ENCODE results near the gene GJA5. TPM values are rescaled to one million over a fixed set of nuclear protein-coding genes. Genes with fewer than 3 reads are reported as not detected.
A peak's percentile ranks its signal among the peaks of the same experiment; 100 is the strongest.

The GJA5 gene
- total RNA-seq, 1 experiment from 2014 or later = not detected

- no peak for ATAC-seq
- Histone ChIP-seq H3K9me3 (ENCODE audit: control insufficient read depth in 1 of 2, insufficient read depth in 1 of 2, low read depth in 1 of 2, low read length in 2 of 2) (no peaks in the 10 kb centered on the region), H3K27ac (ENCODE audit: low read depth, low read length) (no peak overlapping the region), H3K27me3 (ENCODE audit: insufficient read depth, low read length) (no peaks in the 10 kb centered on the region), H3K79me2 (ENCODE audit: insufficient read depth, low read length) (no peaks in the 10 kb centered on the region), H3K9me2 (ENCODE audit: insufficient read depth) (no peaks in the 10 kb centered on the region), H3K36me3 (ENCODE audit: control insufficient read depth in 1 of 2, insufficient read depth in 2 of 2, low read length in 2 of 2) (no peaks in the 10 kb centered on the region), H3K4me1 (ENCODE audit: control insufficient read depth in 1 of 2, insufficient read depth in 2 of 2, low read length in 2 of 2) (peaks cover 0 to 7% of the 10 kb centered on the region in 2 experiments; a peak in 1 of 4 replicates), H3K9ac (ENCODE audit: low read length) (no peak overlapping the region), H4K20me1 (ENCODE audit: insufficient read depth) (no peaks in the 10 kb centered on the region), H2AFZ (ENCODE audit: low read depth, low read length, poor library complexity, severe bottlenecking) (no peak overlapping the region), H3K4me2 (ENCODE audit: low read length) (peak overlapping the region; percentile 11; the same call in 1 of the 2 replicates), H3K4me3 (replicated peaks in 1 of 2; ENCODE audit: low read depth in 1 of 2, low read length in 2 of 2) (no peak overlapping the region)
- RAD21 ChIA-PET (ENCODE audit: low non-redundant PET in 1 of 2, low total read pairs in 2 of 2, uncharacterized antibody in 2 of 2, unreplicated experiment in 2 of 2) = no interaction called here
- intact Hi-C loops (cut with micrococcal nuclease) = no loop called here
- TF ChIP-seq JUND (IDR thresholded peaks at IDR 0.05) (no peak), RAD21 (IDR thresholded peaks at IDR 0.05; ENCODE audit: low read depth) (no peak), EZH2 (IDR thresholded peaks at IDR 0.05) (no peak), POLR2AphosphoS5 (IDR thresholded peaks at IDR 0.05; ENCODE audit: low read depth, low read length) (no peak), CEBPB (IDR thresholded peaks at IDR 0.05; ENCODE audit: low read depth) (no peak), ELF1 (IDR thresholded peaks at IDR 0.05; ENCODE audit: borderline replicate concordance, low read depth) (no peak), YY1 (IDR thresholded peaks at IDR 0.05; ENCODE audit: extremely low read depth, insufficient replicate concordance, low read depth, low read length) (no peak), EZH2phosphoT487 (IDR thresholded peaks at IDR 0.05; ENCODE audit: borderline replicate concordance) (no peak), SP1 (IDR thresholded peaks at IDR 0.05; ENCODE audit: low read depth) (no peak), MAX (IDR thresholded peaks at IDR 0.05) (no peak), ZFX (IDR thresholded peaks at IDR 0.05) (no peak), REST (IDR thresholded peaks at IDR 0.05; ENCODE audit: low read depth) (no peak), ZNF274 (IDR thresholded peaks at IDR 0.05; ENCODE audit: low read depth, low read length) (no peak), SRF (IDR thresholded peaks at IDR 0.05; ENCODE audit: low read depth) (no peak)
- BruUV-seq (replicated peaks) = no TSS peak
- CTCF ChIA-PET = no interaction called here
- POLR2A ChIA-PET = interaction anchor here (1.2 kb wide), 1 partner anchor 290 kb away, joined by 5 read pairs; no protein-coding TSS in a partner anchor
- no peak for DNase-seq (ENCODE audit: low read depth, low spot score)
Measured at GRCh38 chr1:147748676-147749350, 11.6 kb downstream of the GJA5 start.
